HG03442 (cell line): ENCODE data around the gene GRID2.
"Not testable (repeated sequence)": the region's sequence is repeated elsewhere in the genome, so short reads cannot be mapped to it uniquely, and the experiment has no call there.

Experiments used
- ATAC-seq: cut with Tn5 transposase; IDR thresholded peaks from one replicate; pipeline ENCODE4 v1.9.1; 2021; ENCODE audit warnings: mild to moderate bottlenecking, moderate library complexity; ENCODE audit not compliant: unreplicated experiment

GRID2 gene

GRCh38 chr4:92305148-92305877 lies 1.5 kb downstream of the GRID2 start:
- no peak for ATAC-seq

GRCh38 chr4:92305878-92306520 lies 2.2 kb downstream of the GRID2 start:
- no peak for ATAC-seq

- ATAC-seq = no peak
Measured at GRCh38 chr4:92307181-92307580, 3.4 kb downstream of the GRID2 start.

GRCh38 chr4:92307866-92308265 lies 4.1 kb downstream of the GRID2 start:
- ATAC-seq = no peak

GRCh38 chr4:92317047-92317446 lies 13.3 kb downstream of the GRID2 start:
- ATAC-seq = no peak

- no peak for ATAC-seq
Measured at GRCh38 chr4:92328095-92328494, 24.3 kb downstream of the GRID2 start.

GRCh38 chr4:92333016-92333415 lies 29.2 kb downstream of the GRID2 start:
- no peak for ATAC-seq

GRCh38 chr4:92334716-92335350 lies 31.1 kb downstream of the GRID2 start:
- ATAC-seq = no peak

- no peak for ATAC-seq
Measured at GRCh38 chr4:92339676-92340075, 35.9 kb downstream of the GRID2 start.

GRCh38 chr4:92344216-92344615 lies 40.5 kb downstream of the GRID2 start:
- ATAC-seq = no peak

- ATAC-seq = no peak
Measured at GRCh38 chr4:92346289-92346688, 42.5 kb downstream of the GRID2 start.

GRCh38 chr4:92357966-92358365 lies 54.2 kb downstream of the GRID2 start:
- no peak for ATAC-seq

GRCh38 chr4:92359491-92359890 lies 55.7 kb downstream of the GRID2 start:
- no peak for ATAC-seq

- no peak for ATAC-seq
Measured at GRCh38 chr4:92362028-92362427, 58.3 kb downstream of the GRID2 start.

- no peak for ATAC-seq
Measured at GRCh38 chr4:92368653-92369052, 64.9 kb downstream of the GRID2 start.

GRCh38 chr4:92381616-92382015 lies 77.8 kb downstream of the GRID2 start:
- no peak for ATAC-seq

- no peak for ATAC-seq
Measured at GRCh38 chr4:92382128-92382527, 78.4 kb downstream of the GRID2 start.

- peak; percentile 94 for ATAC-seq
Measured at GRCh38 chr4:92387459-92388069, 83.8 kb downstream of the GRID2 start.

GRCh38 chr4:92399032-92399431 lies 95.3 kb downstream of the GRID2 start:
- no peak for ATAC-seq

GRCh38 chr4:92403525-92403924 lies 99.8 kb downstream of the GRID2 start:
- ATAC-seq = not testable (repeated sequence)

- ATAC-seq = no peak
Measured at GRCh38 chr4:92406488-92406887, 102.7 kb downstream of the GRID2 start.

GRCh38 chr4:92421920-92422319 lies 118.2 kb downstream of the GRID2 start:
- peak; percentile 94 for ATAC-seq
